SK-N-MC (cell line): ENCODE results near the gene SLC4A9.

Experiments
- EZH2 ChIP-seq: fragments of 200-600 bp; sonication (generic); IDR thresholded peaks from one replicate; pipeline ENCODE4 v1.6.1; 2017; ENCODE audit warnings: antibody characterized with exemption
- FOXP2 ChIP-seq: optimal IDR thresholded peaks from 2 replicates; pipeline ENCODE3; 2011; ENCODE audit warnings: mild to moderate bottlenecking, moderate library complexity; ENCODE audit not compliant: insufficient read depth; ENCODE audit errors: extremely low read length, control extremely low read depth
- POLR2AphosphoS5 ChIP-seq: IDR thresholded peaks from 2 replicates; pipeline ENCODE4 v1.6.1; 2012; ENCODE audit warnings: mild to moderate bottlenecking, low read depth, low read length, borderline replicate concordance

DNA sequence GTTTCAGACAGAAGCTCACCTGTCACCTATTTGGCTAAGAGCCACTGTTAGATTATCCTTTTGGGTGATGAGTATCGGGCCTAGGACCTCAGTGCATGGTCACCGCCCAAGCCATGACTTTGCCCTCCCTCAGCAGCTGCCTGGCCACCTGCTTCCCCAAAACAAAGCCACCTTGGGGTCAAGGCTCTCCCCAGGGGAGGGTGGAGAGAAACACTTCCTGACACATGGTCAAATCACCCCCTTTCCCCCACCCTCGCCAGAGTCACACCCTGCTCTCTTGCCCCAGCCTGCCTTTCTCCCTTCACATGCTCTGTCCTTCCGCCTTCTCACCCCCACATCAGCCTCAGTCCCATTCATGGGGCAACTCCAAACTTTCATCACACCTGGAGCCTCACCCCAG is 11.9 kb upstream of the SLC4A9 start:
- TF ChIP-seq EZH2 (no peak), POLR2AphosphoS5 (no peak), FOXP2 (no peak)
